ENCODE measurements around the gene ZNF768. TPM values are rescaled to one million over a fixed set of nuclear protein-coding genes. Genes with fewer than 3 reads are reported as not detected.
A peak's percentile ranks its signal among the peaks of the same experiment; 100 is the strongest.
"Not testable (repeated sequence)": the region's sequence is repeated elsewhere in the genome, so short reads cannot be mapped to it uniquely, and the experiment has no call there.

Gene ZNF768
- total RNA-seq, 2 donors from 2014 or later, result 21.0 to 22.5 TPM

- Mint-ChIP-seq H3K4me1 (ENCODE audit: low read depth) (peaks cover 31% of the 10 kb centered on the region), H3K36me3 (ENCODE audit: insufficient read depth in 2 of 2) (peaks cover 10 to 31% of the 10 kb centered on the region in 2 donors)
- DNase-seq; H3K4me3 Mint-ChIP-seq; H3K27ac Mint-ChIP-seq; H3K9me3 Mint-ChIP-seq; ATAC-seq (replicated peaks in 1 of 2); H3K27me3 Mint-ChIP-seq (ENCODE audit: low read depth): not testable (repeated sequence)
Observed at GRCh38 chr16:30522702-30523463, 3.5 kb downstream of the ZNF768 start.

DNA sequence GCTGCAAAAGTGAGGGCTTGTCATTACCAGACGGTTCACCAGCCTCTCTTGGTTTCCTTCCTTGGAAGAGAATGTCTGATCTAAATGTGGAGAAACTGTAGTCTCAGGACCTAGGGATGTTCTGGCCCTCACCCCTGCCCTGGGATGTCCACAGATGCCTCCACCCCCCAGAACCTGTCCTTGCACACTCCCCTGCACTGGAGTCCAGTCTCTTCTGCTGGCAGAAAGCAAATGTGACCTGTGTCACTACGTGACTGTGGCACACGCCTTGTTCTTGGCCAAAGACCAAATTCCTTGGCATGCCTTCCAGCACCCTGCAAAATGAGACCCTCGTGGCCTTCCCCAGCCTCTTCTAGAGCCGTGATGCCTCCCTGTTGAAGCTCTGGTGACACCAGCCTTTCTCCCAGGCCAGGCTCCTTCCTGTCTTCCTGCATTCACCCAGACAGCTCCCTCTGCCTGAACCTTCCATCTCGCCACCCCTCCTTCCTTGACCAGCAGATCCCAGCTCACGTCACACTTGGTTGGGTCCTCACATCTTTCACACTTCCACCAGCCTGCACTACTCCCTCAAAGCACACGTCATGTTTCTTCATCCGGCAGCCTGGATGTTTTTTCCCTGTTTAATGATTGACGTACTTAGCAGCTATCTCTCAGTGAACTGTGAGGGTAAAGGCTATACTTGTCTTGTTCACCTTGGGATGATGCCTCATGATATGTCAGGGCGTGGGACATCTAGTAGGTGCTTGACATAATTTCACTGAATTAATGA is 4.3 kb downstream of the ZNF768 start:
- Mint-ChIP-seq H3K36me3 (ENCODE audit: insufficient read depth in 2 of 2) (peaks cover 10 to 36% of the 10 kb centered on the region in 2 donors), H3K9me3 (no peaks in the 10 kb centered on the region), H3K27ac (peak overlapping the region; percentile 2), H3K4me3 (no peak overlapping the region), H3K4me1 (ENCODE audit: low read depth) (peaks cover 24% of the 10 kb centered on the region), H3K27me3 (ENCODE audit: low read depth) (no peaks in the 10 kb centered on the region)
- ATAC-seq (replicated peaks in 1 of 2) (no peak), DNase-seq (no peak)

GRCh38 chr16:30521476-30521872 is 4.9 kb downstream of the ZNF768 start:
- peaks cover 24% of the 10 kb centered on the region for H3K4me1 Mint-ChIP-seq (ENCODE audit: low read depth)
- no peak for DNase-seq
- no peaks in the 10 kb centered on the region for H3K27me3 Mint-ChIP-seq (ENCODE audit: low read depth)
- no peaks in the 10 kb centered on the region for H3K9me3 Mint-ChIP-seq
- peaks cover 10 to 38% of the 10 kb centered on the region in 2 donors for H3K36me3 Mint-ChIP-seq (ENCODE audit: insufficient read depth in 2 of 2)
- H3K4me3 Mint-ChIP-seq, result no peak overlapping the region
- no peak overlapping the region for H3K27ac Mint-ChIP-seq
- no peak for ATAC-seq (replicated peaks in 1 of 2)

- H3K4me3 Mint-ChIP-seq, result no peak overlapping the region
- H3K9me3 Mint-ChIP-seq, result no peaks in the 10 kb centered on the region
- ATAC-seq (replicated peaks in 1 of 2) (no peak), DNase-seq (no peak)
- no peaks in the 10 kb centered on the region for H3K27me3 Mint-ChIP-seq (ENCODE audit: low read depth)
- H3K27ac Mint-ChIP-seq, result peak overlapping the region; percentile 16
- peaks cover 15 to 51% of the 10 kb centered on the region in 2 donors for H3K36me3 Mint-ChIP-seq (ENCODE audit: insufficient read depth in 2 of 2)
- H3K4me1 Mint-ChIP-seq (ENCODE audit: low read depth), result peaks cover 26% of the 10 kb centered on the region
Observed at GRCh38 chr16:30519120-30520049, 7.0 kb downstream of the ZNF768 start.

DNA sequence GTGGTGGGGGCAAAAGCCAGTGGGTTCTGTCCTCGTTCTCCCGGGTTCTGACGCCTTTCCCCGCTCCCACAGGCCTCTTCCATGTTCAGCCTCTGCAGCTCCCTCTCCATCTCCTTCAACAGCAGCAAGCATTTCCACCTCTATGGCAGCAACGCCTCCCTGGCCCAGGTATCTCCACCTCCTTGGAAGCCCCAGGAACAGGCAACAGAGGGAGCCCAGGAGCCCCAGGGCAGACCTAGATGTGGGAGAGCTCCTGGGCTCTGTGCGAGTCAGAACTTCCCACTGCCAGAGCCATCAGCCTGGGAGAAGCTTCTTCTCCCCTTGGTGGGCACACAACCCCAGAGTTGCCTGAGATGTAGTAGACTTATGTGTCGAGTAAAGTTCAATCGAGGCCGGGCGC is 7.8 kb downstream of the ZNF768 start:
- H3K9me3 Mint-ChIP-seq, result no peaks in the 10 kb centered on the region
- H3K36me3 Mint-ChIP-seq (ENCODE audit: insufficient read depth in 2 of 2), result peaks cover 15 to 54% of the 10 kb centered on the region in 2 donors
- H3K4me1 Mint-ChIP-seq (ENCODE audit: low read depth), result peaks cover 19% of the 10 kb centered on the region
- H3K27me3 Mint-ChIP-seq (ENCODE audit: low read depth), result no peaks in the 10 kb centered on the region
- no peak for DNase-seq
- H3K4me3 Mint-ChIP-seq, result no peak overlapping the region
- peak overlapping the region; percentile 16 for H3K27ac Mint-ChIP-seq
- no peak for ATAC-seq (replicated peaks in 1 of 2)

DNA sequence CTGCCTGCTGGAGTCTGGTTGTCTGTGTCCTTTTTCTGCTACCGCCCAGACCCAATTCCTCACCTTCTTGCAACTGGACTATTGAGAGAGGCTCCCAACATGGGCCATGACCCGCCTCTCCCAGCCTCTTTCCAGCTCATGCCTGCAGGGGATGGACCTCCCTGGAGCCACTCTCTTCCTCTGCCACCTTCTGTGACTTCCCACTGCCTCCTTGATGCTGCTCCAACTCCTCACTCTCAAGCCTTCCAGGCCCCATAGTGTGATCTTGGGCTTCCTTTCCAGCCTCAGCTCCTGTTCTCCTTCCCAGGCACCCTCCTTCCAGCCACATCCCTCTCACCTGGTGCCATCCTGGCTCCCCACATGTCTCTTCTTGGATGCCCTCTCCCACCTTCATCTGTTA is 11.1 kb downstream of the ZNF768 start:
- Mint-ChIP-seq H3K9me3 (no peaks in the 10 kb centered on the region), H3K36me3 (ENCODE audit: insufficient read depth in 2 of 2) (peaks cover 27 to 70% of the 10 kb centered on the region in 2 donors), H3K4me1 (ENCODE audit: low read depth) (peaks cover 18% of the 10 kb centered on the region), H3K27me3 (ENCODE audit: low read depth) (no peaks in the 10 kb centered on the region), H3K27ac (no peak overlapping the region), H3K4me3 (no peak overlapping the region)
- ATAC-seq (replicated peaks in 1 of 2) (no peak), DNase-seq (no peak)

- Mint-ChIP-seq H3K9me3 (no peaks in the 10 kb centered on the region), H3K4me1 (ENCODE audit: low read depth) (peaks cover 8% of the 10 kb centered on the region), H3K36me3 (ENCODE audit: insufficient read depth in 2 of 2) (peaks cover 22 to 56% of the 10 kb centered on the region in 2 donors), H3K27me3 (ENCODE audit: low read depth) (no peaks in the 10 kb centered on the region), H3K4me3 (no peak overlapping the region), H3K27ac (no peak overlapping the region)
- DNase-seq (no peak), ATAC-seq (replicated peaks in 1 of 2) (no peak)
Observed at GRCh38 chr16:30511509-30511908, 14.9 kb downstream of the ZNF768 start.

DNA sequence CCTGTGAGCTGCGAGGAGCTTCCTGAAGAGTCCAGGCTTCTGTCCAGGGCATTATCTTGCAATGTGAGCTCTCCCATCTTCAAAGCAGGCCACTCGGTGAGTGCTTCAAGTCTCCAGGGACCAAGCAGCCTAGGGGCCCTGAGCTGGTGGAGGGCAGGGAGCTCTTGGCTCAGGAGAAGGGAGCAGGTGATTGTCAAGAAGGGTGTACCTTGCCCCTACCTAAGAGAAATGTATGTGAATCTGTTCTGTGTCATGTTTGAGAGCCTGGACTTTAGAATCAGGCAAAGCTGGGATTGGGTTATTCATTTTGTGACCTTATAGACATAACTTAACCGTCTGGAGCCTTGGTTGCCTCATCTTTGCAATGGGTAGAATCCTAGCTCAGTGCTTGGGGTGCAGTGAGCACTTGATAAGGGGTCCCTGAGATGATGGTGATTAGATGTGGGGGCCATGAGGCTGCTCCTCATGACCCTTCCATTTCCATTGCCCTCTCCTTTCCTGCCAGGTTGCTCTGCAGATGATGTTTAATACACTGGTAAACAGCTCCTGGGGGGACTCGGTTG is 15.9 kb downstream of the ZNF768 start:
- Mint-ChIP-seq H3K9me3 (no peaks in the 10 kb centered on the region), H3K36me3 (ENCODE audit: insufficient read depth in 2 of 2) (peaks cover 22 to 59% of the 10 kb centered on the region in 2 donors), H3K4me1 (ENCODE audit: low read depth) (peaks cover 6% of the 10 kb centered on the region), H3K27ac (no peak overlapping the region), H3K27me3 (ENCODE audit: low read depth) (no peaks in the 10 kb centered on the region), H3K4me3 (no peak overlapping the region)
- ATAC-seq (replicated peaks in 1 of 2) (no peak), DNase-seq (no peak)

GRCh38 chr16:30509081-30509765 is 17.1 kb downstream of the ZNF768 start:
- Mint-ChIP-seq H3K36me3 (ENCODE audit: insufficient read depth in 2 of 2) (peaks cover 17 to 56% of the 10 kb centered on the region in 2 donors), H3K9me3 (no peaks in the 10 kb centered on the region), H3K27ac (peak overlapping the region; percentile 63), H3K27me3 (ENCODE audit: low read depth) (no peaks in the 10 kb centered on the region), H3K4me1 (ENCODE audit: low read depth) (no peaks in the 10 kb centered on the region), H3K4me3 (no peak overlapping the region)
- DNase-seq (no peak), ATAC-seq (replicated peaks in 1 of 2) (no peak)

DNA sequence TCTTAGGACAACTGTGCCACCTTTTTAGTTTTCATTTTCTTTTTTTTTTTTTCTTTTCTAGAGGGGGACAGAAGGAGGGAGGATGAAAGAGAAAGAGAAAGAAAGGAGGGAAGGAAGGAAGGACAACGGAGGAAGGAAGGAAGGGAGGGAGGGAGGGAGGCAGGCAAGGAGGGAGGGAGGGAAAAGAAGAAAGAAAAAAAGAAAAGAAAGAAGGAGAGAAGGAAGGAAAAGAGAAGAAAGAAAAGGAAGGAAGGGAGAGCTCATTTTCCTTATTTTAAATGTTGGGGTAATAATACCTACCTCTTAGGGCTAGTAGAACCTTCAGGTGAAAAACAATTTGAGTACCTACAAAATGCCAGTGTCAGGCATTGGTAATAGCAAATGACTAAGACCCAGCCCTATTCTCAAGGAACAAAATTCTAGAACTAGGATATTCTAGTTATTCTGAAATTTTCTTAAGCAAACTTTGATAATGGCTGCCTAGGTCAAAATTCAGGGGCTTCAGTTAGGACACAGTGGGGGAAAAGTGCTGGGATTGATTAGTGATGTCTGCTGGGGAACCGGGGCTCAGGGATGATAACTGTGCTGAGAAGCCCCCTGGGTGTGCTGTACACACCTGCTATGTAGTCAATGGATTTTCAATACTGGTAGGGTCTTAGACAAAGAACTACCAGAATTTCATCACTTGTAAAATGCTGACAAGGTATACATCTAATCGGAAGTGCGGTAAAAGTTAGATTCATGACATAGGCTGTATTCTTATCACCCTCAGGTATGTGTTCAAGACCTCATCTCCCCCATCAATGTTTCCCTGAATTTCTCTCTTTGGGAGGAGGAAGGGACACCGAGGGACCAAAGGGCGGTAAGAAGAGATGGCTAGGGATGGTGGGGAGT is 22.7 kb downstream of the ZNF768 start:
- no peaks in the 10 kb centered on the region for H3K9me3 Mint-ChIP-seq
- no peaks in the 10 kb centered on the region for H3K27me3 Mint-ChIP-seq (ENCODE audit: low read depth)
- no peak for DNase-seq
- peaks cover 11 to 49% of the 10 kb centered on the region in 2 donors for H3K36me3 Mint-ChIP-seq (ENCODE audit: insufficient read depth in 2 of 2)
- H3K4me3 Mint-ChIP-seq, result no peak overlapping the region
- no peak for ATAC-seq (replicated peaks in 1 of 2)
- H3K4me1 Mint-ChIP-seq (ENCODE audit: low read depth), result peaks cover 8% of the 10 kb centered on the region
- peak overlapping the region; percentile 86 for H3K27ac Mint-ChIP-seq

DNA sequence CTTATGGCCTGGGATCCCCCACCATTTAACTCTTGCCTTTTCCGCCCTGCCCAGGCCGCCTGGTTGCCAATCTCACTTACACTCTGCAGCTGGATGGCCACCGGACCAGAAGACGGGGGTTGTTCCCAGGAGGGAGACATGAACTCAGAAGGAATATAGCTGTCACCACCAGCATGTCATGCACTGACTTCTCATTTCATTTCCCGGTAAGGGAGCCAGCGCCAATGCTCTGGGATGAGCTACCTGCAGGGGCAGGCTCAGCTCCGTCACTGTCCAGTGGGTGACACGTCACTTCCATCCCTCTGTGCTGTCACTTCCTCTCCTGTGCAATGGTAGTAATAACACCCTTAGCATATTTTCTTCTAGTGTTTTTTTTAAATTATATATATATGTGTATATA is 27.1 kb downstream of the ZNF768 start:
- peaks cover 21 to 44% of the 10 kb centered on the region in 2 donors for H3K36me3 Mint-ChIP-seq (ENCODE audit: insufficient read depth in 2 of 2)
- no peak overlapping the region for H3K27ac Mint-ChIP-seq
- H3K27me3 Mint-ChIP-seq (ENCODE audit: low read depth), result no peaks in the 10 kb centered on the region
- H3K4me1 Mint-ChIP-seq (ENCODE audit: low read depth), result peaks cover 8% of the 10 kb centered on the region
- no peaks in the 10 kb centered on the region for H3K9me3 Mint-ChIP-seq
- DNase-seq, result no peak
- H3K4me3 Mint-ChIP-seq, result no peak overlapping the region
- no peak for ATAC-seq (replicated peaks in 1 of 2)

Measured in activated T-cell treated with anti-CD3 and anti-CD28 coated beads, Interleukin-2, amount 50 U/mL, for 72 hours (primary cell).